WTC11 (cell line): Measurements from ENCODE around the gene VPS39.

Source experiments
- CTCF ChIP-seq: fragments of 200-600 bp; IDR thresholded peaks from 2 replicates; pipeline ENCODE4 v1.8.0; 2022; ENCODE audit warnings: antibody characterized with exemption
- SMAD4 ChIP-seq: sonication (generic); formaldehyde crosslinking; IDR thresholded peaks from 2 replicates; pipeline ENCODE4 v1.8.0; 2022; ENCODE audit warnings: mild to moderate bottlenecking, missing genetic modification reagents

GRCh38 chr15:42178056-42178455, 30.0 kb downstream of the VPS39 start:
- no peak for TF ChIP-seq SMAD4 (CRISPR knock-in tag)
- TF ChIP-seq CTCF, result no peak
